WTC11 (cell line): Measurements from ENCODE around the gene SLC24A4. TPM values are rescaled to one million over a fixed set of nuclear protein-coding genes. Genes with fewer than 3 reads are reported as not detected.

Experiments
- ATAC-seq: fragments of 200-7000 bp; cut with Tn5 transposase; 2 replicates; pipeline ENCODE4 v1.10.0; 2021; ENCODE audit warnings: mild to moderate bottlenecking, moderate library complexity
- CTCF ChIA-PET: fragments of 300-600 bp; sonication (Branson Sonifier 250); formaldehyde crosslinking; loops from one replicate; lab custom pipeline; 2021; ENCODE audit warnings: antibody characterized with exemption; lab: Charles Lee
- POLR2A ChIA-PET: fragments of 350-600 bp; sonication (Branson Sonifier 250); formaldehyde crosslinking; loops from one replicate; lab custom pipeline; 2021; ENCODE audit warnings: antibody characterized with exemption; lab: Charles Lee
- DNase-seq: peaks from one replicate; pipeline ENCODE4 v3.0.0; 2021; ENCODE audit warnings: low spot score
- H3K27ac Mint-ChIP-seq: 2 replicates; pipeline ENCODE4 v1.8.0; 2021; ENCODE audit warnings: mixed read lengths
- H3K27me3 Mint-ChIP-seq: 2 replicates; pipeline ENCODE4 v1.8.0; 2021; ENCODE audit warnings: low read depth, mild to moderate bottlenecking, moderate library complexity, mixed read lengths
- H3K36me3 Mint-ChIP-seq: 2 replicates; pipeline ENCODE4 v1.8.0; 2021; ENCODE audit warnings: mixed read lengths
- H3K4me1 Mint-ChIP-seq: 2 replicates; pipeline ENCODE4 v1.8.0; 2022; ENCODE audit warnings: mixed read lengths
- H3K4me3 Mint-ChIP-seq: 2 replicates; pipeline ENCODE4 v1.8.0; 2021; ENCODE audit warnings: mild to moderate bottlenecking, moderate library complexity, mixed read lengths
- H3K9me3 Mint-ChIP-seq: 2 replicates; pipeline ENCODE4 v1.8.0; 2021; ENCODE audit warnings: mixed read lengths
- CREB1 ChIP-seq: sonication (generic); formaldehyde crosslinking; IDR thresholded peaks from 2 replicates; pipeline ENCODE4 v1.8.0; 2023; ENCODE audit warnings: mild to moderate bottlenecking, missing genetic modification reagents
- CREM ChIP-seq: sonication (generic); formaldehyde crosslinking; IDR thresholded peaks from 2 replicates; pipeline ENCODE4 v1.8.1; 2022; ENCODE audit warnings: mild to moderate bottlenecking, missing genetic modification reagents, moderate library complexity
- GABPB1 ChIP-seq: sonication (generic); formaldehyde crosslinking; IDR thresholded peaks from 2 replicates; pipeline ENCODE4 v1.8.1; 2023; ENCODE audit warnings: mild to moderate bottlenecking, missing genetic modification reagents
- KAT7 ChIP-seq: sonication (generic); formaldehyde crosslinking; IDR thresholded peaks from 2 replicates; pipeline ENCODE4 v1.8.1; 2023; ENCODE audit warnings: missing genetic modification reagents, mild to moderate bottlenecking, borderline replicate concordance
- MYBL2 ChIP-seq: sonication (generic); formaldehyde crosslinking; IDR thresholded peaks from 2 replicates; pipeline ENCODE4 v1.8.1; 2023; ENCODE audit warnings: mild to moderate bottlenecking, moderate library complexity, missing genetic modification reagents
- NR1H2 ChIP-seq: sonication (generic); formaldehyde crosslinking; IDR thresholded peaks from 2 replicates; pipeline ENCODE4 v1.9.0; 2021; ENCODE audit warnings: mild to moderate bottlenecking, moderate library complexity, missing genetic modification reagents
- RELA ChIP-seq: sonication (generic); formaldehyde crosslinking; IDR thresholded peaks from 2 replicates; pipeline ENCODE4 v1.8.1; 2022; ENCODE audit warnings: missing genetic modification reagents, mild to moderate bottlenecking, borderline replicate concordance
- SOX15 ChIP-seq: fragments of 250-450 bp; sonication (Bioruptor Pico); IDR thresholded peaks from 2 replicates; pipeline ENCODE4 v1.9.0; 2021; ENCODE audit warnings: mild to moderate bottlenecking
- TCF7 ChIP-seq: sonication (generic); formaldehyde crosslinking; IDR thresholded peaks from 2 replicates; pipeline ENCODE4 v1.8.0; 2022; ENCODE audit warnings: mild to moderate bottlenecking, low read depth, missing genetic modification reagents, moderate library complexity
- TEAD4 ChIP-seq: sonication (generic); formaldehyde crosslinking; IDR thresholded peaks from 2 replicates; pipeline ENCODE4 v1.8.0; 2022; ENCODE audit warnings: mild to moderate bottlenecking, missing genetic modification reagents
- ZNF121 ChIP-seq: sonication (generic); formaldehyde crosslinking; IDR thresholded peaks from 2 replicates; pipeline ENCODE4 v1.8.0; 2023; ENCODE audit warnings: missing genetic modification reagents
- ZNF138 ChIP-seq: sonication (generic); formaldehyde crosslinking; conservative IDR thresholded peaks from 2 replicates; pipeline ENCODE4 v1.8.1; 2022; ENCODE audit warnings: mild to moderate bottlenecking, moderate library complexity, missing genetic modification reagents
- ZNF396 ChIP-seq: fragments of 250-450 bp; sonication (Bioruptor Pico); IDR thresholded peaks from 2 replicates; pipeline ENCODE4 v1.8.0; 2021; ENCODE audit warnings: mild to moderate bottlenecking, moderate library complexity, borderline replicate concordance
- ZNF416 ChIP-seq: fragments of 250-450 bp; sonication (Bioruptor Pico); IDR thresholded peaks from 2 replicates; pipeline ENCODE4 v1.9.0; 2021; ENCODE audit warnings: mild to moderate bottlenecking, inconsistent platforms
- total RNA-seq: library from RNA; stranded (reverse); gene quantifications from 3 replicates; pipeline ENCODE4 v1.2.3, GENCODE V29; 2021
- TF ChIP-seq, protein P1 (sequence below): sonication (generic); formaldehyde crosslinking; IDR thresholded peaks from 2 replicates; pipeline ENCODE4 v1.8.1; 2022; ENCODE audit warnings: missing genetic modification reagents, borderline replicate concordance
- TF ChIP-seq, protein P2 (sequence below): fragments of 200-600 bp; IDR thresholded peaks from 2 replicates; pipeline ENCODE4 v1.8.0; 2022; ENCODE audit warnings: antibody characterized with exemption
- TF ChIP-seq, protein P3 (sequence below): sonication (generic); formaldehyde crosslinking; IDR thresholded peaks from 2 replicates; pipeline ENCODE4 v1.8.1; 2022; ENCODE audit warnings: low read depth, missing genetic modification reagents, borderline replicate concordance
- TF ChIP-seq, protein P4 (sequence below): sonication (generic); formaldehyde crosslinking; IDR thresholded peaks from 2 replicates; pipeline ENCODE4 v1.8.0; 2022; ENCODE audit warnings: mild to moderate bottlenecking, missing genetic modification reagents

SLC24A4 gene
- total RNA-seq, 1 experiment from 2014 or later: 0.90 TPM

DNA sequence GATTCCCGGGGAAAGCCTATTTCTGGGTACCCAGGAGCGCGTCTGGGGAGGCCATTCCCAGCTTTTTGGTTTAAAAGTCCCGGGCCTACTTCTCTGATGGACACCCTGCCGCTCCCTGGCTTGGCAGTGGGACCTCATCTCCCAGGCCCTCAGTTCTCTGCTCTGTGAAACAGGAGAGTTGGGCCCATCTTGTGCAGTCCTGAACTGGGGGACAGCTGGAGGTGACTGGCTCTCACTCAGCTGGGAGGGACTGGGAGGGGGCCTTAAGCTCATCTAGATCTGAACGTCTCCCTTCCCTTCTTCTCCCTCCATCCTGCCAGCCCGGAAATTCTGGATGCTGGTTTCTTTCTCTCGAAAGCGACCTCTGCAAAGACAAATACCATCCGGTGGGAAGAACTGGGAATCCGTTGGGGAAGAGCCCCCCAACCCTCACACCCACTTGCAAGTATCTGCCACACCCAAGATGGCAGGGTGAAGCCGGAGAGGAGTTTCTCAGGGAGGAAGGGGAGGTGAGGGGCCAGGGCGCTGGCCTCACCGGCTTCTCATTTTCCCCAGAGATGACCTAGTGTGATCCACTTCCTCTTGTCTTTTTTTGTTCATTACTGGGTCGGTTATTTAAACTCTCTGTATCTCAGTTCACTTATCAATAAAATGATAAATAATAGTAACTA, 192.0 kb downstream of the SLC24A4 start:
- ATAC-seq (no peak), DNase-seq (no peak)
- Mint-ChIP-seq H3K4me3 (peak overlapping the region; percentile 63), H3K4me1 (peaks cover 9% of the 10 kb centered on the region; the same call in 1 of the 2 replicates), H3K27me3 (peaks cover 41% of the 10 kb centered on the region), H3K36me3 (no peaks in the 10 kb centered on the region), H3K9me3 (no peaks in the 10 kb centered on the region), H3K27ac (no peak overlapping the region)
- ChIA-PET POLR2A (no interaction called here), CTCF (interaction anchor here (0.5 kb wide), 1 partner anchor 29 kb away, joined by 3 read pairs; no protein-coding TSS in a partner anchor)
- TF ChIP-seq, protein P1, sequence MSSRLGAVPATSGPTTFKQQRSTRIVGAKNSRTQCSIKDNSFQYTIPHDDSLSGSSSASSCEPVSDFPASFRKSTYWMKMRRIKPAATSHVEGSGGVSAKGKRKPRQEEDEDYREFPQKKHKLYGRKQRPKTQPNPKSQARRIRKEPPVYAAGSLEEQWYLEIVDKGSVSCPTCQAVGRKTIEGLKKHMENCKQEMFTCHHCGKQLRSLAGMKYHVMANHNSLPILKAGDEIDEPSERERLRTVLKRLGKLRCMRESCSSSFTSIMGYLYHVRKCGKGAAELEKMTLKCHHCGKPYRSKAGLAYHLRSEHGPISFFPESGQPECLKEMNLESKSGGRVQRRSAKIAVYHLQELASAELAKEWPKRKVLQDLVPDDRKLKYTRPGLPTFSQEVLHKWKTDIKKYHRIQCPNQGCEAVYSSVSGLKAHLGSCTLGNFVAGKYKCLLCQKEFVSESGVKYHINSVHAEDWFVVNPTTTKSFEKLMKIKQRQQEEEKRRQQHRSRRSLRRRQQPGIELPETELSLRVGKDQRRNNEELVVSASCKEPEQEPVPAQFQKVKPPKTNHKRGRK (CRISPR knock-in tag): no peak
- no peak for TF ChIP-seq RELA
- TF ChIP-seq ZNF396 (CRISPR knock-in tag): no peak
- no peak for TF ChIP-seq GABPB1
- TF ChIP-seq ZNF416 (CRISPR knock-in tag): no peak
- TF ChIP-seq, protein P2, sequence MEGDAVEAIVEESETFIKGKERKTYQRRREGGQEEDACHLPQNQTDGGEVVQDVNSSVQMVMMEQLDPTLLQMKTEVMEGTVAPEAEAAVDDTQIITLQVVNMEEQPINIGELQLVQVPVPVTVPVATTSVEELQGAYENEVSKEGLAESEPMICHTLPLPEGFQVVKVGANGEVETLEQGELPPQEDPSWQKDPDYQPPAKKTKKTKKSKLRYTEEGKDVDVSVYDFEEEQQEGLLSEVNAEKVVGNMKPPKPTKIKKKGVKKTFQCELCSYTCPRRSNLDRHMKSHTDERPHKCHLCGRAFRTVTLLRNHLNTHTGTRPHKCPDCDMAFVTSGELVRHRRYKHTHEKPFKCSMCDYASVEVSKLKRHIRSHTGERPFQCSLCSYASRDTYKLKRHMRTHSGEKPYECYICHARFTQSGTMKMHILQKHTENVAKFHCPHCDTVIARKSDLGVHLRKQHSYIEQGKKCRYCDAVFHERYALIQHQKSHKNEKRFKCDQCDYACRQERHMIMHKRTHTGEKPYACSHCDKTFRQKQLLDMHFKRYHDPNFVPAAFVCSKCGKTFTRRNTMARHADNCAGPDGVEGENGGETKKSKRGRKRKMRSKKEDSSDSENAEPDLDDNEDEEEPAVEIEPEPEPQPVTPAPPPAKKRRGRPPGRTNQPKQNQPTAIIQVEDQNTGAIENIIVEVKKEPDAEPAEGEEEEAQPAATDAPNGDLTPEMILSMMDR: no peak
- TF ChIP-seq TEAD4 (CRISPR knock-in tag): no peak
- no peak for TF ChIP-seq MYBL2
- TF ChIP-seq, protein P3, sequence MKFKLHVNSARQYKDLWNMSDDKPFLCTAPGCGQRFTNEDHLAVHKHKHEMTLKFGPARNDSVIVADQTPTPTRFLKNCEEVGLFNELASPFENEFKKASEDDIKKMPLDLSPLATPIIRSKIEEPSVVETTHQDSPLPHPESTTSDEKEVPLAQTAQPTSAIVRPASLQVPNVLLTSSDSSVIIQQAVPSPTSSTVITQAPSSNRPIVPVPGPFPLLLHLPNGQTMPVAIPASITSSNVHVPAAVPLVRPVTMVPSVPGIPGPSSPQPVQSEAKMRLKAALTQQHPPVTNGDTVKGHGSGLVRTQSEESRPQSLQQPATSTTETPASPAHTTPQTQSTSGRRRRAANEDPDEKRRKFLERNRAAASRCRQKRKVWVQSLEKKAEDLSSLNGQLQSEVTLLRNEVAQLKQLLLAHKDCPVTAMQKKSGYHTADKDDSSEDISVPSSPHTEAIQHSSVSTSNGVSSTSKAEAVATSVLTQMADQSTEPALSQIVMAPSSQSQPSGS (CRISPR knock-in tag): no peak
- no peak for TF ChIP-seq NR1H2
- TF ChIP-seq, protein P4, sequence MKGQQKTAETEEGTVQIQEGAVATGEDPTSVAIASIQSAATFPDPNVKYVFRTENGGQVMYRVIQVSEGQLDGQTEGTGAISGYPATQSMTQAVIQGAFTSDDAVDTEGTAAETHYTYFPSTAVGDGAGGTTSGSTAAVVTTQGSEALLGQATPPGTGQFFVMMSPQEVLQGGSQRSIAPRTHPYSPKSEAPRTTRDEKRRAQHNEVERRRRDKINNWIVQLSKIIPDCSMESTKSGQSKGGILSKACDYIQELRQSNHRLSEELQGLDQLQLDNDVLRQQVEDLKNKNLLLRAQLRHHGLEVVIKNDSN: no peak
- TF ChIP-seq KAT7 (CRISPR knock-in tag): no peak
- TF ChIP-seq ZNF121: no peak
- no peak for TF ChIP-seq SOX15 (CRISPR knock-in tag)
- no peak for TF ChIP-seq ZNF138 (CRISPR knock-in tag)
- no peak for TF ChIP-seq TCF7 (CRISPR knock-in tag)

DNA sequence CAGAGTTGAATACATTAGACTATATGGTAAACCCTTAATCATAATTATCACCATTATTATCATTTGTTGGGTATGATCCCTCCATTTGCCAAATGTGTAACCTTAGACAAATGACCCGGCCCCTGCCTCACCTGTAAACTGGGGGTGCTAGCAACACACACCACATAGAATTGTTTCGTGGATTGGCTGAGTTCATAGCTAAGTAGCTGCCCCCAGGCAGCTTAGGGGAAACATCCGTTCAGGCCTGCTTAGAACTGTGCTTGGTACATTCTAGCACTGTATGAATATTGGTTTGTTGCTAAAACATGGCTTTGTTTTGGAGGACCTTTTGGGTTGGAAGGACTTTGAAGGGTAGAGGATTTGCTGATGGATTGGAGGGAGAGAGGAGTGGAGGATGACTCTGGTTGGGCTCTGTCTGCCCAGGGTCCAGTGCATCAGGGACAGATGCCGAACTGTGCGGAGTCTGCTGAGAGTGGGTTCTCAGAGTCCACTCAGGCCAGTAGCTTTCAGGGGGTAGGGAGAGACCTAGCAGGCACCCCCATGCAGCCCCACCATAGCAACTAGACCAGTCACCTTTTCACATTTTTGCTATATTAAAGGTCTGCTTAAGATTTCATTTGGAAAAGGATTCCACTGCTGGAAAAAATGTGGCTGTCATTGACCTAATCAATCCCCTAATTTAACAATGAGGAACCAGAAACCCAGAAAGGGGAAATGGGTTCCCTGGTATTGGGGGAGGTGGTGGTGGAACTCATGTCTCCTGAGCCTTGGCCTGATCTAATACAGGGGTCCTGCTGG, 192.8 kb downstream of the SLC24A4 start:
- Mint-ChIP-seq H3K9me3 (no peaks in the 10 kb centered on the region), H3K4me3 (no peak overlapping the region), H3K27me3 (peaks cover 41% of the 10 kb centered on the region), H3K36me3 (no peaks in the 10 kb centered on the region), H3K27ac (no peak overlapping the region), H3K4me1 (peaks cover 9% of the 10 kb centered on the region; the same call in 1 of the 2 replicates)
- ChIA-PET POLR2A (no interaction called here), CTCF (no interaction called here)
- no peak for TF ChIP-seq CREM (CRISPR knock-in tag)
- no peak for TF ChIP-seq CREB1 (CRISPR knock-in tag)
- ATAC-seq (no peak), DNase-seq (no peak)
